SU-DHL-6 (cell line): ENCODE results near the gene FLNB.

Experiments used
- H2AFZ ChIP-seq: fragments of 200-600 bp; sonication (generic); 2 replicates; pipeline ENCODE4 v1.6.1; 2014; ENCODE audit warnings: low read depth, mild to moderate bottlenecking, moderate library complexity, mixed read lengths, antibody characterized with exemption, low read length; ENCODE audit not compliant: severe bottlenecking
- H3F3A ChIP-seq: fragments of 200-600 bp; shearing (Covaris generic); 2 replicates; pipeline ENCODE4 v1.6.0; 2016; ENCODE audit warnings: antibody characterized with exemption, mild to moderate bottlenecking; ENCODE audit not compliant: insufficient read depth
- H3K27ac ChIP-seq: fragments of 200-600 bp; sonication (generic); 2 replicates; pipeline ENCODE4 v1.5.1; 2016; ENCODE audit warnings: low read depth, mild to moderate bottlenecking, low read length, moderate library complexity, mixed read lengths
- H3K27me3 ChIP-seq: fragments of 200-600 bp; sonication (generic), shearing (Covaris generic); 2 replicates; pipeline ENCODE4 v1.6.0; 2014; ENCODE audit warnings: mild to moderate bottlenecking, low read length
- H3K36me3 ChIP-seq: fragments of 200-600 bp; sonication (generic); 2 replicates; pipeline ENCODE4 v1.6.1; 2014; ENCODE audit warnings: mild to moderate bottlenecking, low read length, mixed read lengths
- H3K4me2 ChIP-seq: fragments of 300-600, 200-600 bp; shearing (Covaris generic), sonication (generic); 2 replicates; pipeline ENCODE4 v1.6.0; 2014; ENCODE audit warnings: low read length, low read depth, mild to moderate bottlenecking; ENCODE audit not compliant: poor library complexity, severe bottlenecking
- H3K4me3 ChIP-seq: fragments of 200-600 bp; sonication (generic); 2 replicates; pipeline ENCODE4 v1.5.1; 2014; ENCODE audit warnings: antibody characterized with exemption, low read length, mild to moderate bottlenecking, mixed read lengths; ENCODE audit not compliant: insufficient read depth, poor library complexity, severe bottlenecking
- H3K79me2 ChIP-seq: fragments of 200-600 bp; sonication (generic); 2 replicates; pipeline ENCODE4 v1.6.1; 2014; ENCODE audit warnings: mild to moderate bottlenecking, low read length, moderate library complexity; ENCODE audit not compliant: insufficient read depth
- H3K9ac ChIP-seq: fragments of 200-600 bp; sonication (generic); 2 replicates; pipeline ENCODE4 v1.7.0; 2014; ENCODE audit warnings: mild to moderate bottlenecking, low read length
- H3K9me2 ChIP-seq: fragments of 200-600 bp; sonication (generic); replicated peaks from 2 replicates; pipeline ENCODE4 v1.6.1; 2014; ENCODE audit warnings: low read length; ENCODE audit not compliant: insufficient read depth
- H3K9me3 ChIP-seq: fragments of 200-600 bp; sonication (generic); 2 replicates; pipeline ENCODE4 v1.6.1; 2014; ENCODE audit warnings: low read length, mixed read lengths; ENCODE audit not compliant: insufficient read depth
- H4K20me1 ChIP-seq: fragments of 200-600 bp; sonication (generic); 2 replicates; pipeline ENCODE4 v1.6.1; 2014; ENCODE audit warnings: low read depth, mild to moderate bottlenecking, antibody characterized with exemption, low read length, moderate library complexity, mixed read lengths
- CTCF ChIP-seq: fragments of 200-600 bp; sonication (generic); IDR thresholded peaks from one replicate; pipeline ENCODE4 v1.5.1; 2017; ENCODE audit warnings: antibody characterized with exemption, mild to moderate bottlenecking, low read length, moderate library complexity; ENCODE audit not compliant: insufficient read depth, poor library complexity, severe bottlenecking
- EZH2phosphoT487 ChIP-seq: fragments of 200-600 bp; sonication (generic), shearing (Covaris generic); conservative IDR thresholded peaks from 2 replicates; pipeline ENCODE4 v1.6.1; 2018; ENCODE audit warnings: mild to moderate bottlenecking, antibody characterized with exemption, low read length, moderate library complexity, mixed read lengths

FLNB gene

GRCh38 chr3:58151637-58152036 lies 143.4 kb downstream of the FLNB start:
- no peak overlapping the region for H3K4me3 ChIP-seq
- no peak overlapping the region for H2AFZ ChIP-seq
- no peaks in the 10 kb centered on the region for H4K20me1 ChIP-seq
- TF ChIP-seq CTCF (no peak), EZH2phosphoT487 (no peak)
- no peaks in the 10 kb centered on the region for H3K36me3 ChIP-seq
- H3K79me2 ChIP-seq, result no peaks in the 10 kb centered on the region
- no peak overlapping the region for H3K27ac ChIP-seq
- no peak overlapping the region for H3K4me2 ChIP-seq
- no peaks in the 10 kb centered on the region for H3K9me2 ChIP-seq
- H3K27me3 ChIP-seq, result no peaks in the 10 kb centered on the region
- no peaks in the 10 kb centered on the region for H3K9me3 ChIP-seq
- H3F3A ChIP-seq, result no peaks in the 10 kb centered on the region
- H3K9ac ChIP-seq, result no peak overlapping the region

- no peak overlapping the region for H3K9ac ChIP-seq
- H3K9me3 ChIP-seq, result no peaks in the 10 kb centered on the region
- no peak overlapping the region for H3K4me2 ChIP-seq
- no peak overlapping the region for H3K27ac ChIP-seq
- no peaks in the 10 kb centered on the region for H3K9me2 ChIP-seq
- H3K79me2 ChIP-seq, result no peaks in the 10 kb centered on the region
- H4K20me1 ChIP-seq, result no peaks in the 10 kb centered on the region
- no peaks in the 10 kb centered on the region for H3K36me3 ChIP-seq
- H3K27me3 ChIP-seq, result no peaks in the 10 kb centered on the region
- H3F3A ChIP-seq, result no peaks in the 10 kb centered on the region
- no peak overlapping the region for H2AFZ ChIP-seq
- TF ChIP-seq EZH2phosphoT487 (no peak), CTCF (no peak)
- H3K4me3 ChIP-seq, result no peak overlapping the region
Measured at GRCh38 chr3:58152225-58153015, 144.2 kb downstream of the FLNB start.

GRCh38 chr3:58153371-58153770 lies 145.1 kb downstream of the FLNB start:
- no peak overlapping the region for H3K4me3 ChIP-seq
- no peaks in the 10 kb centered on the region for H3F3A ChIP-seq
- no peaks in the 10 kb centered on the region for H3K9me3 ChIP-seq
- TF ChIP-seq EZH2phosphoT487 (no peak), CTCF (no peak)
- H3K79me2 ChIP-seq, result no peaks in the 10 kb centered on the region
- no peak overlapping the region for H3K27ac ChIP-seq
- no peak overlapping the region for H3K4me2 ChIP-seq
- no peaks in the 10 kb centered on the region for H3K9me2 ChIP-seq
- H3K27me3 ChIP-seq, result no peaks in the 10 kb centered on the region
- H4K20me1 ChIP-seq, result no peaks in the 10 kb centered on the region
- H3K9ac ChIP-seq, result no peak overlapping the region
- no peak overlapping the region for H2AFZ ChIP-seq
- H3K36me3 ChIP-seq, result no peaks in the 10 kb centered on the region
